ENCODE data around the gene ERO1B. TPM values are rescaled to one million over a fixed set of nuclear protein-coding genes. Genes with fewer than 3 reads are reported as not detected.
"Not testable (repeated sequence)": the region's sequence is repeated elsewhere in the genome, so short reads cannot be mapped to it uniquely, and the experiment has no call there.

ERO1B gene
- polyA plus RNA-seq, 4 donors = 6.1 to 15.1 (median 12.9) TPM

DNA sequence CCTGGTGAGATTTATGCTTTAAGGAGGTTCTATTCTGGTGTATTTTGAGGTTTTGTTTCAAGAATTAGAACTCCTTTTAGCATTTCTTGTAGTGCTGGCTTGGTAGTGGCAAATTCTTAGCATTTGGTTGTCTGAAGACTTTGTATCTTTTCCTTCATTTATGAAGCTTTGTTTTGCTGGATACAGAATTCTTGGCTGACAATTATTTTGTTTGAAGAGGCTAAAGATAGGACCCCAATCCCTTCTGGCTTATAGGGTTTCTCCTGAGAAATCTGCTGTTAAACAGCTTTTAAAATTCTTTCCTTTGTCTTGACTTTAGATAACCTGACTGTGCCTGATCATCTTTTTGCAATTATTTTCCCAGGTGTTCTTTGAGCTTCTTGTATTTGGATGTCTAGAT lies 80.8 kb downstream of the ERO1B start:
- no peak for DNase-seq (ENCODE audit: low read depth in 4 of 4, low spot score in 3 of 4)

DNA sequence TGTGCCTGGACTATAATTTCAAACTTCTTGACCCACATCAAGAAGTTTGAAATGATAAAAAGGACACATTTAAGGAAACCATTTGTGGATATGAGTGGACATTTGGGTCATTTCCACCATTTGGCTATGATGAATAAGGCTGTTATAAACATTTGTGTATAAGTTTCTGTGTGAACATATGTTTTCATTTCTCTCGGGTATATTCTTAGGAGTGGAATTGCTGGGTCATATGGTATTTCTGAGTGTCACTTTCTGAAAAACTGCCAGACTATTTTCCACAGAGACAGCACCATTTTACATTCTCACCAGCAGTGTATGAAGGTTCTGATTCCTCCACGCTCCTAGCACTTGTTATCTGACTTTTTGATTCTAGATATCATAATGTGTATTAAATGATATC lies 88.6 kb downstream of the ERO1B start:
- DNase-seq (ENCODE audit: low read depth in 4 of 4, low spot score in 3 of 4) = no peak

DNA sequence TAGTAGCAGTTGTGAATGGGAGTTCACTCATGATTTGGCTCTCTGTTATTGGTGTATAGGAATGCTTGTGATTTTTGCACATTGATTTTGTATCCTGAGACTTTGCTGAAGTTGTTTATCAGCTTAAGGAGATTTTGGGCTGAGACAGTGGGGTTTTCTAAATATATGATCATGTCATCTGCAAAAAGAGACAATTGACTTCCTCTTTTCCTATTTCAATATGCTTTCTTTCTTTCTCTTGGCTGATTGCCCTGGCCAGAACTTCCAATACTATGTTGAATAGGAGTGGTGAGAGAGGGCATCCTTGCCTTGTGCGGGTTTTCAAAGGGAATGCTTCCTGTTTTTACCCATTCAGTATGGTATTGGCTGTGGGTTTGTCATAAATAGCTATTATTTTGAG lies 93.7 kb downstream of the ERO1B start:
- DNase-seq (ENCODE audit: low read depth in 4 of 4, low spot score in 3 of 4) = not testable (repeated sequence)

DNA sequence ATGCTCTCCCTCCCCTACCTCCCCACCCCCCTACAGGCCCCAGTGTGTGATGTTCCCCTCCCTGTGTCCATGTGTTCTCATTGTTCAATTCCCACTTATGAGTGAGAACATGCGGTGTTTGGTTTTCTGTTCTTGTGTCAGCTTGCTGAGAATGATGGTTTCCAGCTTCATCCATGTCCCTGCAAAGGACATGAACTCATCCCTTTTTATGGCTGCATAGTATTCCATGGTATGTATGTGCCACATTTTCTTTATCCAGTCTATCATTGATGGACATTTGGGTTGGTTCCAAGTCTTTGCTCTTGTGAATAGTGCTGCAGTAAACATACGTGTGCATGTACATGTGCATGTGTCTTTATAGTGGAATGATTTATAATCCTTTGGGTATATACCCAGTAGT lies 95.3 kb downstream of the ERO1B start:
- DNase-seq (ENCODE audit: low read depth in 4 of 4, low spot score in 3 of 4) = not testable (repeated sequence)

DNA sequence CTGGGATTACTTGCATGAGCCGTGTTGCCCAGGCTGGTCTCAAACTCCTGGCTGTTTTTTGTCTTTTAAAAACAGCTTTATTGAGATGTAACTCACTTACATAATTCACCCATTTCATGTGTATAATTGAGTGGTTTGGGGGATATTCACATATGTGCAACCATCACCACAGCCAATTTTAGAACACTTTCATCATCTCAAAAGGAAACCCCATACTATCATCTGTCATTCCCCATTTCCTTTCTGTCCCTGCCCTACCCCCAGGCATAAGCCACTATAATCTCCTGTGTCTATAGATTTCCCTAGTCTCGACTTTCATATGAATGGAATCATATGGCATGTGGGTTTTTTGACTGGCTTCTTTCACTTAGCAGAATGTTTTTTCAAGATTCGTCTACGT lies 96.1 kb downstream of the ERO1B start:
- no peak for DNase-seq (ENCODE audit: low read depth in 4 of 4, low spot score in 3 of 4)

DNA sequence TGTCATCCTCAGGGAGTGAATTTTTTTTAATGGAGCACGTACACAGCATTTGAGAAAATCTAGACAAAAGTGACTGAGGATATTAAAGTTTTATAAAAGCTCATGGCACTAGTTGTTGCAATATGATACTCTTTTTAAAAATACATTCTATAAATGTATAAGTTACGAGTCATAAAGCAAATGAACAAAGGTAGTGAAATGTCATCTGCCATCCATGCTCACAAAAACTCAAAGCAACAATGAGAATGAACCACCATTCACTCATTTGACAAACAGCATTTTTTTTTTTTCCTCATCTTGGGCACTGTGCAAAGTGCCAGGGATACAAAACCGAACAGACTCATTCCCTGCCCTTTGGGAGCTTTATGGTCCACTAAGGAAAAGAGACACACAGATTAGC lies 100.7 kb downstream of the ERO1B start:
- no peak for DNase-seq (ENCODE audit: low read depth in 4 of 4, low spot score in 3 of 4)

DNA sequence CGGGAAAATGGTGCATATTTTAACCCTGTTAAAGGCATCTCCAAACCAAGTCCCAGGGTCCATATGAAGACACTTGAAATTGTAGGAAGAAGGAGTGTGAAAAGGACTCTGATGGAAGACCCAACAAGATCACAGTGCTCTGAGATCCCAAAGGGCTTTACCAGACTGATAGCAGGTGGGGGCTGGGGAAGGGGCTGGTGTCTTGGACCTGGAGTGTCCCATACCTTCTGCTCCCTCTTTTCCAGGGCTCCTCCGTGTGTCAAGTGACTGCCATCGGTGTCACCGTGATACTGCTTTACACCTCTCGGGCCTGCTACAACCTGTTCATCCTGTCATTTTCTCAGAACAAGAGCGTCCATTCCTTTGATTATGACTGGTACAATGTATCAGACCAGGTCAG lies 102.1 kb downstream of the ERO1B start:
- no peak for DNase-seq (ENCODE audit: low read depth in 4 of 4, low spot score in 3 of 4)

DNA sequence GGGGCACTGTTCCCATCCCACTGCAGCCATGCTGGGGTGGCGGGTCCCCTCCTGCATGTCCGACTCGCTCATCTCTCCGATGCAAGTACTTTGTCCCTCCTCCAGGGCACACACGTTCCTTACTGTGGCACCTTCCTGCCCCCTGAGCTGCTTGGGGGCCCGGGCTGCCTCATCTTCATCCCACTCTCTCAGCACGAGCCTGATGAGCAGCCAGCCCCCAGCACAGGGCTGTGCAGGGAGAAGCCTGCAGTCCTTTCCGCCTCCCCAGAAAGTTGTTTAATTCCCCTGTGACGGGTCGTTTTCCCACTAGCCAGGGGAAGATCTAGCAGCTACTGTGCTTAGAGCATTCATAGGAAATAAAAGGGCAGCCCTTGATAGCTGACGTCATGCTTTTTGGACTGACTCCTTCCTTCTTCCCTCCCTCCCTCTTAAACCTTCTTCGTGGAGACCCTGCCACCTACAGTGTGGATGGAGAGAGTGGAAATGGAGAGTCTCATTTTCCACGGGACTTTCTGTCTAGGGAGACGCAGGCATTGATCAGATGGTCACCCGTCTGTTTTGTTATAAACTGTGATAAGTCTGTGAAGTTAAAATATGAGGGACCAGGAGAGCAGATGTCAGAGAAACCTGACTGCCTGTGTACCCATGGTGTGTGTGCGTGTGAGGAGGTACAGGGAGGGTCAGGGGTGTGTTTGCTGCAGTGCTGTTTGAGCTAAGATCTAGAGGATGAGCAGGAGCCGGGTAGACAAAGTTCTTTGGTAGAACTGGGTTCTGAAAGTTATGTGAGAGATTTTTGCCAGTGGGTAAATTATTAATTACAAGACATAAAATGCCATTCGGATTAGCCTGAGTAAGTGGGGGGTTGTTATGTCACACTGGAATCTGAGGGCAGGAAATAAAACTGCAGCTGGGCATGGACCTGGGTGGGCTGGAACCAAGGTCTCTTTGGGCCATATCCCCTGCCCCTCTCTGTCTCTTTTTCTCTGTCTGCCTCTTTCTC lies 105.1 kb downstream of the ERO1B start:
- DNase-seq (ENCODE audit: low read depth in 4 of 4, low spot score in 3 of 4) = peak in 1 of 4 donors; percentile 10

DNA sequence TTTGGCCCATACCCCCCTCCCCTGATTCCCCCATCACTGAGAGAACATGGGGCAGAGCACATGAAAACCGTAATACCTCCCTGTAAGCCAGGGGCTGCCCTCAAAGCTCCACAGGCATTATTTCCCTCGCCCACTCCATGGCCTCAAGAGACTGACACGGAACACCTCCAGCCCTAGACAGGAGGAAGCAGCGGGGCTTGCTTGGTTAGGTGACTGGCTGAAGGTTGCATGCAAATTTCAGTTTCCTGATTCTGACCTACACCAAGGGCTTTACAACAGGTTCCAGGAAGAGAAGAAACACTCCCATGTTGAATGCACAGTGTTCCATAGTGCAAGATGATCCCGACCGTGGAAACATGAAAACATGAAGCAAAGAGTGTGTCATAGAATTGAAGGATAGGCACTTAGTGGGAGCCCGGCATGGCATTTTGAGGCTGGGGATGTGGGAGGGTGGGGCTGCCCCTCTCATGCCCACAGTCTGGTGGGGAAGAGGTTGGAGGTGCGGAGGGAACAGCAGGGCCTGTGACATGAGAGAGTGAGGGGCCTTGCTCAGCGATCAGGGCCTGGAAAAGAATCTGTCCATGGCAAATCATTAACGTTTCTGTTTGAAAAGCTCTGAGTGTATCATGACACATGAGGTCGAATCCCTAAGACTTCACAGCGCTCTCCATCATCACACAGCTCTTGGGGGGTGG lies 106.0 kb downstream of the ERO1B start:
- DNase-seq (ENCODE audit: low read depth in 4 of 4, low spot score in 3 of 4) = no peak

DNA sequence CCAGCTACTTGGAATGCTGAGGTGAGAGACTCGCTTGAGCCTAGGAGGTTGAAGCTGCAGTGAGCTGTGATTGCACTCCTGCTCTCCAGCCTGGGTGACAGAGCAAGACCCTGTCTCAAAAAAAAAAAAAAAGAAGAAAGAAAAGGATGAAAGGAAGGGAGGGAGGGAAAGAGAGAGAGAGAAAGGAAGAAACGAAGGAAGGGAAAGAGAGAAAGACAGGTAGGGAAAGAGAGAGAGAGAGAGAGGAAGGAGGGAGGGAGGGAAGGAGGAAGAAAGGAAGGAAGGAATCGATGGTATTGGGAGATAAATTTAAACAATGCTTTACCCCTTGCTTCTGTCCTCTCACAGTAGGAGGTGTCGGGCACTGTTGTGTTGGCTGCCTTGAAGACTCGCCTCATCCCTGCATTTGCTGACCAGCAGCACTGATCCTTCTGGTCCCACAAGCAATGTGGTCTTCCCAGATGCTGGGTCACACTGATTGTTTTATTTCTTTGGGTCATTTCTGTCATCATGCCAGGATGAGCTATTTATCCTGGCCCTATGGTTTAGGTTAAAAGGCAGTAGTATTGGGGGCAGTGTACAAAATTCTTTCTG lies 108.5 kb downstream of the ERO1B start:
- no peak for DNase-seq (ENCODE audit: low read depth in 4 of 4, low spot score in 3 of 4)

DNA sequence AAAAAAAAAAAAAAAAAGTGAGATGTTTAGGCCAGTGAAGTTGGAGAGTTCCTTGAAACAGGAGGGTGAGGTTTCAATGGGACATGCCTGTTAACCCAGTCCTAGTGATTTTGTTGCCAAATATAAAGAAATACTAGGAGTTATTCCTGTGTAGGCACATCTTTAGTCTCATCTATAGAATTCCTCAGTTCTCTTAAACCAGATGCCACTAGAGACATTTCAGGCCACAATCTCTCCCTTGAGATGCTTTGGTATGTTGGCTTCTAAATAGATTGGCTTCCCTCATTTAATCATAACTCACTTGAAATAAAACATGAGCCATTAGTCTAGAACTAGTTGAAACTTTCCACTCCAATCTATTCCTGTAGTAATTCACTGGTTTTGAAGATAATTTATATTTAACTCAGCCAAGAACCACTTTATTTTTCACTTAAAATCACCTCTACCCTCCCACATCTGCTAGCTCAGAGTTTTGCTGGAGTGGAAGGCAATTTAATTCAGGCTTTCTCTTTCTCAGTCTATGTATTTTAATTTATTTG lies 109.6 kb downstream of the ERO1B start:
- no peak for DNase-seq (ENCODE audit: low read depth in 4 of 4, low spot score in 3 of 4)

DNA sequence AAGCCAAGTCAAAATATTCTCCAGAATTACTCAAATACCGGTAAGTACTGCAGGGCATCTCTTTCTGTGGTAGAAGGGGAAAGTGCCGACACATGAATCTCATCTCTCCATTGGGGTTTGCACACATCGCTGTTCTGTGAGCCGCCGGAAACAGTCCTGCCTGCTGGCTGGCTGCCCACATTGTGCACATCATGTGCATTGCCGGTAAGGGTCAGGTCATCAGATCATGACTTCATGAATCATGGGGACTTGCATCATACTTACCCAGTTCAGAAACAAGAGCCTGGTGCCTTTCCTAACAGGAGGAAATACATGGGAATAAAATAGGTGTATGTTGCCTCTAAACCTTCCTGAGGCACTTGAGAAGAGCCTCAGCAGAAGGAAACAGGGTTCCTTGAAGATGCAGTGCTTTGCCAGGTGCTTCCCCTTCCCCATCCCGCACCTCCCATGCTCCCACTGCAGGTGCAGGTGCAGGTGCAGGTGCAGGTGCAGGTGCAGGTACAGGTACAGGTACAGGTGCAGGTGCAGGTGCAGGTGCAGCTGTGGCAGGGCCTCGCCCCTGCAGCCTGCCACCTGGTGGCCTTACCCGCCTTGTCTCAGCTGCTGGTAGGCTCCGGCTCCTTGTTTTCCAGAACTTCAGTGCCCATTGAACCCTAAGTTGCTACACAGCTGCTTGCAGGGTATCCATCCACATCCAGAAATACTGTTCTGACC lies 112.9 kb downstream of the ERO1B start:
- no peak for DNase-seq (ENCODE audit: low read depth in 4 of 4, low spot score in 3 of 4)

DNA sequence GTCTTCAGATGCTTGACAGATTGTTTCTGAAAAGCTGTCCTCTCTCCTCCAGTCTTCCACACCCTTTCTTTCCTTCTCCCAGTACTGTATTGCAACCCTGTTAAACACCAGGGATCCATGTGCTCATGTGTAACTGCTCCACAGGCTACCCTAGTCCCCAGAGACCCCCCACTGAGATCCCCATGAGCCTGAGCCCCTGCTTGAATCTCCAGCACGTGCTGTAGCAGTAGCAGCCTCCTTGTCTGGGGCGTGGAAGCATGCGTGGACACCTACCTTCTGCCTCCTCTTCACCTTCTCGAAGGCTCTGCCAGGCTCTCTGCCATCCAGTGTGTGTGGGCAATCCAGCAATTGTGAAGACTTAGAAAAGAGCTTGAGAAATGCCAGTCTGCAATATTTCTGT lies 114.2 kb downstream of the ERO1B start:
- no peak for DNase-seq (ENCODE audit: low read depth in 4 of 4, low spot score in 3 of 4)

DNA sequence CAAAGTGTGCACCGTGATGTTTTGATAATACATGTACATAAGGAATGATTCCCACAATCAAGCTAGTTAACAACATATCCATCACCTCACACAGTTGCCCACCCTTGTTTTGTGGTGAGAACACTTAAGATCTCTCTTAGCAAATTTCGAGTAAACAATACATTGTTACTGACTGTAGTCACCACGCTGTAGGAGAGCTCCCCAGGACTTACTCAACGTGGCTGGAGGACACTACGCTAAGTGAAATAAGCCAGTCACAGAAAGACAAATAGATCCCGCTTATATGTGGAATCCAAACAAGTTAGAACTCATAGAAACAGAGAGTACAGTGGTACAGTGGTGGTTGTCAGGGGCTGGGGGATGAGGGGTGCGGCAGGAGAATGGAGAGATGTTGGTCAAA lies 114.6 kb downstream of the ERO1B start:
- no peak for DNase-seq (ENCODE audit: low read depth in 4 of 4, low spot score in 3 of 4)

DNA sequence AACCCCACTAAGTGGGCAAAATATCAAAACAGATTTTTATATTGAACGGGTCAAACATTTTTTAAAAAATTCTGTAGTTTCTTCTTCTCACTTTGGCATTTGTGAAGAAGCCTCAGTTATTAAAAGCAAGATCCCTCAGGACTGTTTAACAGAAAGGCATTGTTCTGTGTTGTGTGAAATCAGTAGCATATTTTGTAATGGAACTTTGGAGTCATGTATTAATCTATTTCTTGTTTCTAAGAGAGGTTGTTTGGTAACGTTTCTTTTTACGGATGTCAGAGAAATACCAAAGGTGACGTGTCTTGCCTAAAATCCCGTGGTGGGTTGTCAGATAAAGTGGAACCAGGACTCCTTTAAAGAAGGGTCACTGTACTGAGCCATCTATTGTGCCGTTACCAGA lies 115.7 kb downstream of the ERO1B start:
- DNase-seq (ENCODE audit: low read depth in 4 of 4, low spot score in 3 of 4) = no peak

Other genes with a start within 250 kb of the ERO1B start
- gene NID1, start 216.9 kb downstream of the ERO1B start, polyA plus RNA-seq (ENCODE audit: insufficient read length in 4 of 4) = 100 to 1,000 TPM; 143 to 209 (median 187) TPM
- gene GPR137B, start 139.4 kb downstream of the ERO1B start, polyA plus RNA-seq (ENCODE audit: insufficient read length in 4 of 4) = 10 to 100 TPM; 19.2 to 48.7 (median 35.2) TPM
- 1 to 10 TPM; 1.3 to 8.6 (median 6.8) TPM for gene EDARADD, start 112.3 kb upstream of the ERO1B start, polyA plus RNA-seq (ENCODE audit: insufficient read length in 4 of 4)
- 10 to 100 TPM; 67.6 to 91.6 (median 82.6) TPM for gene LGALS8, start 242.0 kb upstream of the ERO1B start, polyA plus RNA-seq (ENCODE audit: insufficient read length in 4 of 4)